GM12892 (cell line): Measurements from ENCODE around the gene ZNF599. TPM values are rescaled to one million over a fixed set of nuclear protein-coding genes. Genes with fewer than 3 reads are reported as not detected.
"Not testable (repeated sequence)": the region's sequence is repeated elsewhere in the genome, so short reads cannot be mapped to it uniquely, and the experiment has no call there.

Source experiments
- DNase-seq: peaks from one replicate; pipeline ENCODE4 v3.0.0; 2011; ENCODE audit not compliant: insufficient read length
- FAIRE-seq: peaks from 2 replicates; lab custom pipeline; 2011; peaks lifted over from hg19 to GRCh38; lab: Jason Lieb, UNC
- POLR2A ChIP-seq: IDR thresholded peaks from 2 replicates; pipeline ENCODE4 v1.6.1; 2011; ENCODE audit warnings: low read depth, low read length, control low read depth
- POLR2AphosphoS5 ChIP-seq: IDR thresholded peaks from 2 replicates; pipeline ENCODE4 v1.6.1; 2011; ENCODE audit warnings: low read depth, low read length, control low read depth
- TAF1 ChIP-seq: IDR thresholded peaks from 2 replicates; pipeline ENCODE4 v1.6.1; 2011; ENCODE audit warnings: low read depth, mild to moderate bottlenecking, control low read depth, low read length, borderline replicate concordance
- polyA plus RNA-seq: library from polyadenylated mRNA; unstranded; fragments of >200 nt; gene quantifications from one replicate; pipeline ENCODE4 v1.2.1, GENCODE V29; 2012; ENCODE audit warnings: missing spikeins, inconsistent platforms; ENCODE audit not compliant: missing spikeins

The ZNF599 gene
- polyA plus RNA-seq: 2.7 TPM

DNA sequence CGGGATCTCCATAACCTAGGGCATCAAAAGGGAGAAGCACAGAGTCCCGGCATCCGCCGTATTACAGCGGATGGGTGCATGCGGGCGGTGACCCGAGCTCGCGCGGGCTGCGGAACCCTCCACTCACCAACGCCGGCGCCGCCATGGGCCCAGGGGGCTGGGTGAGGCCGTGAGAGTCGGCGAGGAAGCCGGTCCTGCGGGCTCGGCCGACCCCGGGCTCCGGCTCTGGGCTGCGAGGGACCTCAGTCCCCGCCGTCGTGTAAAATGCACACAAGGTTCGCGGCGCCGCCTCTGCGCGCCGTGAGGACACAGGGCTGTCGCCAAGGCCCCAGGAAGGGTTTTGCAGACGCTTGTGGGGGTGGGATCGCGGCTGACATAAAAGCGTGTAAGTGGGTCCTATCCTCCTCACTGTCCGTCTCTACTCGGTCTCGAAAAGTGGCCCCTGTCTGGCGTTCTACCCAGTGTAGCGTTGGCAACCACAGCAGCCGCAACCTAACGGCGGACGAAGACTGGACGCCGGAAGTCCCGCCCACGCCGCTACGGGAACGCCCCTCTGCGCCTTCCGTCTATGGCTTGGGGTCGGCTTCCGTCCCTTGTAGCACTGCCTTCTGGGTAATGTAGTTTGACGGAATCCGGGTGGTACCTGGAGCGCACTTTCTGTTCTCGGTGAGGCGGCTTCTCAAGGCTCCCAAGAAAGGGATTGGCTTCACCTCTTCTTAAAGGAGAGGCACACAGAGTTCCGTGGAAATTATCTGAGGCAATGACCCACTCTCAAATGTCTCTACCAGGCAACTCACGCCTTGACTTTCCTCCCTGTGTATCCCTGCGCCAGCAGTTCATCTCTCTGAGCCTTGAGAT lies at the start of gene ZNF599:
Gene ZNF599 (minus strand): TSS at position 519 of the 858 bp plus-strand sequence. CDS start 374 bp downstream, at position 145.
- no peak for TF ChIP-seq POLR2AphosphoS5
- TF ChIP-seq TAF1: no peak
- peak; percentile 37; the same call in 1 of the 2 replicates for TF ChIP-seq POLR2A
- FAIRE-seq (peak; percentile 99), DNase-seq (peak; percentile 69)

DNA sequence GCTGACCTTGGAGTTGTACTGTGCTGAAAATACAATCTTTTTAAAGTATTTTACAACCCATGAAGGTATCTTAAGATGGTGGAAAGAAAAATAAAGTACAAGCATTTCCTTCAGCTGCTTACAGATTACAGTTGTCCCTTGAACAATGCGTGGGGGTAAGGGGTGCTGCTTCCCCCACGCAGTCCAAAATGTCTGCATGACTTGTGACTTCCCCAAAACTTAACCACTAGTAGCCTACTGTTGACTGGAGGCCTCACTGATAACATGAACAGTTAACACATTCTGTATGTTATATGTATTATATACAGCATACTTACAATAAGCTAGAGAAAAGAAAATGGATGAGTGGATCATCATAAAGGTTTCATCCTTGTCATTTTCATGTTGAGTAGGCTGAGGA lies 45.3 kb upstream of the ZNF599 start:
- FAIRE-seq (no peak), DNase-seq (no peak)
- TF ChIP-seq POLR2AphosphoS5 (no peak), TAF1 (no peak), POLR2A (no peak)

DNA sequence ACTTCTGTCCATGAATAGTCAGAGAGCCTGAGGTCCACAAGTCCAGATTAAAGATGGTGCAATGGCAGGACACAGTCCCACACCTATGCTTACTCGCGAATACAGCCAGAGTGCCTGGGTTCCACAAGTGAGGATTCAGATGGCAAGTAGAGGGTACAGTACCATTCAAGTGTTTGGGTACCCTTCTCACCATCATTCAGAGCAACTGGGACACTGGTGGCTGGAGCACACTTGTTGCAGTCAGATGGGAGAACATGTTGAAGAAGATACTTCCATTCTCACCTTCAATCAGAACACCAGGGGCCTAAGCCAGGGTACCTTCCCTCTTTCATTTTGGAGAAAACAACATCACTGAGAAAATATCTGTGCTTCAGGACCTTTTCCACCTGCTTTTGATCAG lies 43.7 kb upstream of the ZNF599 start:
- FAIRE-seq (no peak), DNase-seq (no peak)
- TF ChIP-seq POLR2AphosphoS5: no peak
- no peak for TF ChIP-seq TAF1
- TF ChIP-seq POLR2A: no peak

DNA sequence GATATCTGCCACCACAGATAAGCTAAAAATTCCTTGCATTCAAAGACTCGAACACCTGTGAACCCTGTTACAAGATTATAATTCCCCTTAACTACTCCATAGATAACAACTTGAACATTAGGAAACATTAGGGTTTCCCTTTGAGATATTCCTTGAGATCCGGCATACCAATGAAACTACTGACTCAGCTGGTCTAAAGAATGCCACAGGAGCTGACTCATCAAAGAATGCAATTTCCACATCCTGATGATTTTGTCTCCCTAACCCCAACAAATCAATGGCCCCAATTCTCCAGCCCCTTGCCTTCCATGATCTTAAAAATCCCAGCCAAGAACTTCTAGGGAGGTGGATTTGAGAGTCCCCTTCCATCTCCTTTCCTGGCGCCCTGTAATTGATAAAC lies 35.6 kb upstream of the ZNF599 start:
- TF ChIP-seq POLR2AphosphoS5 (no peak), TAF1 (no peak), POLR2A (no peak)
- FAIRE-seq (no peak), DNase-seq (no peak)

DNA sequence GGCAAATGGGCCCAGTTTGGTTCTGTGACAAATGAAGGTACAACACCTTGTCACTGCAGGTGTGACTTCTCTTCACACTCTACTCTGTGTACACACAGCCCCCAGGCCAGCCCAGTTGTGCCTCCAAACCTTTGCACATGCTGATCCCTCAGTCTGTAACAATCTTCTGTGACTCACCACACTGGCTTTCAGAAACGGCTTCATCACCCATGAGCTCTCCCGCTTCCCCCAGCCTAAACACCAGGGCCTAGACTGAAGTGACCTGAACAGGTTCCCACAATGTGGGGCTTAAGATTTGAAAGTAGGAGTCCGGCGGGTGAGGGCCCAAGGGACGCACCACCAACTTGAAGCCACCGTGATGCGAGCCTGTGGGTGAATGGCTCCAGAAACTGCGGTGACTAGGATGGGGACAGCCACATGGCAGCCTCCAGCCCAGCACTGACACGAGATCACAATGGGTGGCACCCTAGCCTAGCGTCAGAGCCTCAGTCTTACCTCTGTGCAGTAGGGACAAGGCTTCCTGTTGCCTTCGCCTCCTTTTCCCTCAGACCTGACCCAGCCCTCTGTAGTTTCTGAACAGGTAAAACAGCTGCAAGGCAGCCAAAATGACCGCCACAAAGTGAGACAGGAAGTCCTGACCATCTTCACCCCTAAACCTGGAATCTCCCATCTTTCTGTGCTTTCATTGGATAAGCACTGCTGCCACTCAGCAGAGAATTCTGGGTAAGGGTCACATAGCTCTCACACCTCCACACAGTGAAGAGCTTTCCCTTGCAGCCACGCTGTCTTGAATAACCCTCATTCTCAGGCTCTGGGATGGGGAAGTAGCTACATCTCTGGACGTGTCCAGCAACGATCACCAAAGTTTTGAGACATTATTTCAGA lies 34.2 kb upstream of the ZNF599 start:
- no peak for DNase-seq
- TF ChIP-seq POLR2AphosphoS5: no peak
- no peak for TF ChIP-seq POLR2A
- no peak for TF ChIP-seq TAF1
- no peak for FAIRE-seq

DNA sequence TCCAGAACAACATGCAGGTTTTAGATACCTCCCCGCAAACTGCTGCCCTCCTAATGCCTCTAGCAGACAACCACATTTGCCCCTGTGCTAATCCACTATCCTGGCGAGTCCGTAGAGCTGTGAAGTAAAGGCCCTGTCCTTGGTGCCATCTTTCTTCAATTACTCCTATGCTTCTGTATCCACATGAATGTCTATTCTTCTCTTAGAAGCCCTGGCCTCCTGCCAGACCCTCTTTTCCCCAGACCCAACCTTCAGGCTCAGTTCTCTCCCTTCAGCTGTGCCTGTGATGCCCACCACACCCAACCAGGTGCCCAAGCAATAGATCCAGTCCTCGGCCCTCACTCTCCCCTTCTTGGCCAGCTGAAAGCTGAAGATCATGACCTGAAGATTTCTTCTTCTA lies 31.1 kb upstream of the ZNF599 start:
- TF ChIP-seq POLR2AphosphoS5 (no peak), POLR2A (no peak), TAF1 (no peak)
- no peak for DNase-seq
- no peak for FAIRE-seq

DNA sequence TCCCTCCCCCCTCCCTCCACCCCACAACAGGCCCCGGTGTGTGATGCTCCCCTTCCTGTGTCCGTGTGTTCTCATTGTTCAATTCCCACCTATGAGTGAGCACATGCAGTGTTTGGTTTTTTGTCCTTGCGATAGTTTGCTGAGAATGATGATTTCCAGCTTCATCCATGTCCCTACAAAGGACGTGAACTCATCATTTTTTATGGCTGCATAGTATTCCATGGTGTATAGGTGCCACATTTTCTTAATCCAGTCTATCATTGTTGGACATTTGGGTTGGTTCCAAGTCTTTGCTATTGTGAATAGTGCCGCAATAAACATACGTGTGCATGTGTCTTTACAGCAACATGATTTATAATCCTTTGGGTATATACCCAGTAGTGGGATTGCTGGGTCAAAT lies 23.9 kb upstream of the ZNF599 start:
- not testable (repeated sequence) for DNase-seq, FAIRE-seq

DNA sequence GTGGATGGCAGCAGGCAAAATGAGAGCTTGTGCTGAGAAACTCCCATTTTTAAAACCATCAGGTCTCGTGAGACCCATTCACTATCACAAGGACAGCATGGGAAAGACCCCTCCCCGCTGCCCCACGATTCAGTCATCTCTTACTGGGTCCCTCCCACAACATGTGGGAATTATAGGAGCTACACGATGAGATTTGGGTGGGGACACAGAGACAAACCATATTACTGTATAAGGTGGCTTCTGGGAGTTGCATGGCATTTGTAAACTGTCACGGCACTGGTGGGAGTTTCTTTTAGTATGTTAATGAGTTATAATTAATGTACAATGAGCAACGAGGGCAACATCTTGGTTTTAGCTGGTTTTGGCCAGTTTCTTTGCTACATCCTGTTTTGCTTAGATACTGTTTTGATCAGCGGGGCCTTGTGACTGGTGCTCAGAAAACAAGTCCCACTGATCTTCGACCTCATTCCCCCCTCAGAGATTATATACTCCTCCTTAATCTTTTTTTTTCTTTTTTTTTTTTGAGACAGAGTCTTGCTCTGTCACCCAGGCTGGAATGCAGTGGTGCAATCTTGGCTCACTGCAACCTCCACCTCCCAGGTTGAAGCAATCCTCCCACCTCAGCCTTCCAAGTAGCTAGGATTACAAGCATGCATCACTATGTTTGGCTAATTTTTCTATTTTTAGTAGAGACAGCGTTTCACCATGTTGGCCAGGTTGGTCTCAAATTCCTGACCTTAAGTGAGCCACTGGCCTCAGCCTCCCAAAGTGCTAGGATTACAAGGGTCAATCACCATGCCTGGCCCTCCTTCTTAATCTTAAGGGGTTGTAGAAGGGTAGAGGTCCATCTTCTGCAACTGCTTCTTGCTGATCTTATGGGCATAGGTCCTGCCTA lies 21.3 kb upstream of the ZNF599 start:
- TF ChIP-seq POLR2A (no peak), POLR2AphosphoS5 (no peak), TAF1 (no peak)
- no peak for DNase-seq
- FAIRE-seq: no peak

DNA sequence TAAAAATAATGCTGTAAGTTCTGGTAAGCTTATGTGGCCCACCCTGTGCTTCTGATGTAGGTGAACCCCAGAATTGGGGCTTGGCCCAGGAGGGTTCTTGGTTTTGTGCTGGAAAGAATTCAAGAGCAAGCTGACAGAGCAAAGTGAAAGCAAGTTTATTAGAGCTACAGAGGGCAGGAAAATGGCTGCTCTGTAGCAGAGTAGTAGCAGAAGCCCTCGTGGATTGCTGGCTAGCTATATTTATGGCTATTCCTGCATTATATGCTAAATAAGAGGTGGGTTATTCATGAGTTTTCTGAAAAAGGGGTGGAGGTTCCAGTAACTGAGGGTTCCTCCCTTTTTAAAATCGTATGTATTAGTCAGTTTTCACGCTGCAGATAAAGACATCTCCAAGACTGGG lies 20.6 kb upstream of the ZNF599 start:
- TF ChIP-seq POLR2A (no peak), TAF1 (no peak), POLR2AphosphoS5 (no peak)
- FAIRE-seq (no peak), DNase-seq (no peak)

DNA sequence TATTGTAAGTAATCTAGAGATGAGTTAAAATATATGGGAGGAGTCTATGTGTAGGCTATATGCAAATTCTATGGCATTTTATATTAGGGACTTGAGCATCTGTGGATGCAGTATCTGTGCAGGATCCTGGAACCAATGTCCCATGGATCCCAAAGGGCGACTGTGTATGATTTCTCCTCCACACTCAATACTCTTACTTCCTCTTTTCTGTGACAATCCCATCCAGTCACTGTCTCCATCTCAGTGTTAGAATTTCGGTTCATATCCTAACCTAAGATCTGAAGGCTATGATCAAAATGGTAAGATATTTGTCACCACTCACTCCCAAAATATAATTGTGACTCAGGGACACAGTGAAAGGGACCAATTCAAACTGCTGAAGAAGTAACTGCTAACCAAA lies 15.1 kb upstream of the ZNF599 start:
- DNase-seq (no peak), FAIRE-seq (no peak)
- TF ChIP-seq POLR2A (no peak), POLR2AphosphoS5 (no peak), TAF1 (no peak)

DNA sequence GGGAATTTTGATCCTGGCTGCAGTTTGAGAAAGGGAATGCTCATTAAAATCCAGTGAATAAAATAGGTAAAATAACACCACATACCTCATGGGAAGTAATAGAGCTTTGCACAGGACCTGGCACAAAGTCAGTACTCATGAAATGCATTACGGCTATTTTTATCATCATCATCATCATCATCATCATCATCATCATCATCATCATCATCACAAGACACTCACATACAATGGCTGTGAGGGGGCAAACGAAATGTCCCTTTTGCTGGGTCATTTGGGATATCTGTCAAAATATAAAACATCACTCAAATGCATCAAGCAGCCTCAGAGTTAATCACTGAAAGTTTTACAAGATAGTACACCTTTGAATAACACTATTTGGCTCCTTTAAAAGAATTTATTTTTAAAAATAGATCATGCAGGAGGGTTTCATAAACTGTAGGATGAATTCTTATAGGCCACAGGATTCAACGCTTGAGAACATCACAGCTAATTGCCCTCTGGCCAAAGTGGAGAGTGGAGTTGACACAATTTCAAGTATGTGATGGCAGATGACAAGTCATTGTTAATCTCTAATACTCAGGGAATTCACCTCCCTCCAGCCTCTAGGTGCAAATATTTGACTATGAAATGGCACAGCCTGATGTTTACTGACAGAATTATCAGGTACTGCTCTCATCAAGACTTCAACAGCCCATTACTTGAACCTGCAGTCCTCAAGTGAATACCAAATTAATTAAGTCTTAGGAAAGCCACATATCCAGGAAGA lies 14.2 kb upstream of the ZNF599 start:
- no peak for FAIRE-seq
- DNase-seq: no peak
- no peak for TF ChIP-seq POLR2AphosphoS5
- no peak for TF ChIP-seq TAF1
- no peak for TF ChIP-seq POLR2A
